ENCODE measurements around the gene LPP.
"Not testable (repeated sequence)": the region's sequence is repeated elsewhere in the genome, so short reads cannot be mapped to it uniquely, and the experiment has no call there.

LPP gene

DNA sequence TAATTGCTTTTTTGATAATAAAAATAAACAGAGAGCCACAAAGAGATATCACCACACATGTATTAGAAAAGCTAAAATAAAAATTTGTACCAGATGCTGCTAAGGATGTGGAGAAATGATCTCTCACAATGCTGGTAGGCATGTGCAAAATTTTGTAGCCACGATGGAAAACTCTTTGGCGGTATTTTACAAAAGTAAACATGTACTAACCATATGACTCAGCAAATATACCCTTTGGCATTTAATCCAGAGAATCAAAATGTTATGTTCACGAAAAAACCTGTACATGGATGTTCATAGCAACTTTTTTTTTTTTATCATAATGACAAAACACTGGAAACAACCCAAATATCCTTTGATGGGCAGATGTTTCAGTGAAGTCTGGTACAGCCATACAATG lies 261.2 kb downstream of the LPP start:
- no peak for DNase-seq

DNA sequence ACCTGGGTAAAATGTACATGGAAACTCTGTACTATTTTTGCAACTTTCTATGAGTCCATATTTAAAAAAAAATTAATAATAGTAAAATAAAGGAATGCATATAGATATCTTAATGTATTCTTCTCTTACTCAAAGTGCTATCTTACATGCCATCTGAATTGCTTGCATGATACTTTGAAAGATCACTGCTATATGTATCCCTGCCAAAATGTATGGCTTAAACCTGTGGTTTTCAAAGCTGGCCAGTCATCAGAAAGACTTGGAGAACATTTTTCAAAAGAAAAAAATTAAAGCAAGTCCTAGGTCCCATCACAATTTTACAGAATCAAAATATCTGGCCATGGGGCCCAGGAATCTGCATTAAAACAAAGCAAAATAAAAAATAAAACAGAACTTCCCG lies 262.1 kb downstream of the LPP start:
- no peak for DNase-seq

DNA sequence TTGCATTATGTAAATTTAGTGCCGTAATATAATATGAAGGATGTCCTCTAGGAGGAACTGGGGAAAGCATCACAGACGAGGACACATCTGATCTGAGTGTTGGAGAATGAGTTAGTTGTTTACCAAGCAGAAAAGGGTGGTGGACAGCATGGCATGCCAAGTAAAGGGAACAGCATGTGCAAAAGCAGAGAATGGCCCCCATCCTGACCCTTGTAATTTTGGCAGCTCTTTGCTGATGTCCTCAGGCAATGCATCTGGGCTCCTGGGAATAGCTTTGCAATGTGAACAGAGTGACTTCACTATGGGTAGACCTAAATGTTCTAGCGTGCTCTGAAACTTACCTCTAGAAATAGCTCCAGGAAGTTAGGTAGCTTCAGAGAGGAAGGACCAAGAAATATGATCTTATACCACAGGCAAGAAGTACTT lies 263.3 kb downstream of the LPP start:
- DNase-seq = no peak

DNA sequence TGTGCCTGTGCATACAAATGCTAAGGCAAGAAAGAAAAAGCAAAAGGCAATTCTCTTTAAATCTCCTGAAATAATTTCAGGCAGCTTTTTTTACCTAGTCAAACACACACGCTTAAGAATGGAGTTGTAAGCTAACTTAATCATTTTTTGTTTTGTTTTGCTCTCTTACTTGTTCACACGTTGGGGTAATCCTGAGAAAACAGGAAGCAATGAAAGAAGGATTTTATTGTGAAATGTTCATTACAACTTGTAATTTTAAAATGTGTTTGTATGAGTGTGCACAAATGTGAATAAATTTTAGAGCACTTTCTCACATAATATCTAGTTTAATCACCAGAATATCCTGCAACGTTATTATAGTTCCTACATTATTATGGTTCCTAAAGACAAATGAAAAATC lies 263.8 kb downstream of the LPP start:
- no peak for DNase-seq

DNA sequence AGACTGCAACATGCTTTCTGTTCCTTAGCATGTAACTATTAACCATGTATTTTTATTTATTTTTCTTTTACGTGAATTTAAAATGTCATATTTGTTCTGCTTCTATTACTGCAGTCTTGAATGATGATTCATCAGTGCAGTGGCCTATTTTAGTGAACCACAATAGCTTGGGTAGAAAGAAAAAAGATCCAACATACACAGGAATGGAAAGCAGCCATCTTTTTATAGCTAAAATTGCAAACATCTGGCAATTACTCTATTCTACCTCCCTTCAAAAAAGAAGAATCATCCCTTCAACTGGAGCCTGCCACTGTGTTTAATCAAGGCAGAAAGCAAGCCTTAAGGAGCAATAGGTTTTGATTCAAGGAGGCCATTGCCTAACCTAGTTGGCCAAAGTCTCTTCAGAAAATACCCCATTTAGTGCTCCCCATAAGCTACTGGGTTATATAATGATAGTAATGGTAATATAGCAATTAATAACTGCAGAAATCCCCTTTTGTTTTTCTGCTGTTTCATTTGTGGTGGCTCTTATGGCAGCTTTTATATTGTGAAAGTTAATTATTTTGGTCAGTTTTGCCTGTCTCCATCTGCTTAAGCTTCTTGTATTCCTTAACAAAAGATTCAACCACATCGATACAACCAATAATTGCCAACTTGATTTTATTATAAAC lies 267.3 kb downstream of the LPP start:
- DNase-seq = no peak

DNA sequence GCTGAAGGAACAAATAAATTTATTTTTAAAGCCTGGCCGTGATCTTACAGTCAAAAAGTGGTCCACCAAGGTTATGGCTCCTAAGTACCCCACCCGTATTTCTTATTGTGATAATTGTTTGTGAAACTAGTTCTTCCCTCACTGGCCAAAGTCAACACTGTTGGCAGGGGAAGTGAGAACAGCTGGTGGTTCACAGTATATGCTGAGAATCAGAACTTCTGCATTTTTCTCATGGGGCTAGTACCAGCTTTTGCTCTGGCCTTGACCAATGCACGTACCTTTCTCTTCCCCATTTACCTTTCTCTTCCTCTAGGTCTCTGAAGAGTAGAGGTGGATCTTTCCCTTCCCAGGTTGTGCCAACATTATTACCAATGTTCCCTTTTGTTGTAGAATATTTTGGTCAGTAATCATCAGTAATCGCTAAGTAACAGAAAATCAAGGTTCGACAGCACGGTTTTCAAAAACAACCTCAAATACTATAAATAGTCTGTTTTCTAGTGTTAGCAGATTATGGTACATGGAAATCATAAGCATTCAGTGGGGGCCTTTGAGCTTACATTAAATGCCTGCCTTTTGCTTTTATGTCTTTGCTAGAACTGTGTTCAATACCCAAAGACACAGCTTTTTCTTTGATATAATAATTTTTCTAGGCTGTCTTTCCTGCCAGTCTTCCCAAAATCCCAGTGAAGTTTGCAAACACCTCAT lies 268.0 kb downstream of the LPP start:
- no peak for DNase-seq

DNA sequence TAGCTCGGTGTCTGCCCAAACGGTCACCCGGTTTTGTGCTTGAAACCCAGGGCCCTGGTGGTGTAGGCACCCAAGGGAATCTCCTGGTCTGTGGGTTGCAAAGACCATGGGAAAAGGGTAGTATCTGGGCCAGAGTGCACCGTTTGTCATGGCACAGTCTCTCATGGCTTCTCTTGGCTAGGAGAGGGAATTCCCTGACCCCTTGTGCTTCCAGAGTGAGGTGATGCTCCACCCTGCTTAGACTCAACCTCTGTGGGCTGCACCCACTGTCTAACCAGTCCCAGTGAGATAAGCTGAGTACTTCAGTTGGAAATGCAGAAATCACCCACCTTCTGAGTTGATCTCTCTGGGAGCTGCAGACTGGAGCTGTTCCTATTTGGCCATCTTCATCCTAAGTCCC lies 274.0 kb downstream of the LPP start:
- not testable (repeated sequence) for DNase-seq

DNA sequence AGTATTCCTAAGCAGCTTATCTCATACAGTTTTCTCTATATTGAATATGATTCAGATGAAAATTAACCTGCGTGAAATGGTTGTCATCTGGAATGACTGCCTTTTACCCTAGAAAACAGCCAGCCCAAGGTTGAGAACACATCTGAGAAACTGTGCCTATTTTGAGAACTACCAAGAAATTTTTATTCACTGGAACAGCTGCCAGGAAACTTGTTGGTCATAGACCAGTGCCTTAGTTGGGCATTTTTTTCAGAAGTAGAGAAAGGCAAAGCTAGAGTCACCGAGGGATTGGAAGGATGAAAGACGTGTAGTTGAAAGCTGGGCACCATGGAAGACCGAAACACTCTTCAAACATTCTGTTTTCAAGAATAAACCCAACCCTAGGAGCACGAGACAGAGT lies 277.1 kb downstream of the LPP start:
- no peak for DNase-seq

DNA sequence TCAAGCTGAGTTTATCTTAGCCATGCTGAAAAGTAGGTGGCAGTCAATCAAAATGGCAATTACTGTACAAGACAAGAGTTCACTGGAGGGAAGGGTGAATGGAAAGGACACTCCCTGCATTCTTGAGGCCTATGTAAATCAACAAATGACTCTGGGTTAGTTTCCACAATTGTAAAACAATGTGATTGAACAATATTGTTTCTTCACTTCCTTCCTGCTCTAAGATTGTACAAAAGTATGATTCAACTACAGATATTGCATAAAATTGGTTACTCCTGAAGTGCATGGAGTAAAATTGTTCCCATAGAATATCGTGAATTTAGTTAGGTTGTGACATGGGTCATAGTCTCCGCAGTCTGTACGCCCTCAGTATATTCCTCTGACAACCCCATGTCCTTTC lies 277.6 kb downstream of the LPP start:
- no peak for DNase-seq

DNA sequence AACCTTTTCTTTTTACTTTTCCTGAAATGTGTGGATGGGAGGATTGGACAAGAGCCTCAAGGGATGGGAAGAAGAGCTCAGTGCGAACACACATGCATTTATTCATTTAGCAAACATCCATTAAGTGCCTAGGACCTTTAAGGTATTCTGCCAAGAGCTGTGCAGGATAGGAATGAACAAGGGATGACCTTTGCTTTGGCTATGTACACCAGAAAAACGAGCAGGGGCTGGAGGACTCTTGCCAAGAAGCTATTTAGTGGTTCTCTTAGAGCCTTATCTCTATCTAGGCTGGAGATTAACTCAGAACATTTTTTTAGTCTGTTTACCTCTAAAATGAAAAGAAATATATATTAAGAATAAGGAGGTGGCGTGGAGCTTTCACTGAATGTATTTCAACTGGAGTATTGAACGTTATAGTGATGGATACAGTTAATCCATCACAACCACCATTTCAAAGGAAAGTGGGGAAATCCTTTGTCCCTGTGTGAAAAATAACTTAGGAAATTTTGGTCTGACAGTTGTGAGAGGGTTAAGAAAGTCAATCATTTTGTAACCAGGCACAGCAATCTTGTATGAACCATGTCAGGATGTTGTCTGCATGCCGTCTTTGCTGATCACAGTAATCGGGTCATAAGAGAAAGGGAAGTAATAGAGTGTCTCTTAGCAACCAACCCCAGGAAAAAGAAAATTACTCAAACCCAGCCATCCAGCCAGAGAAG lies 279.0 kb downstream of the LPP start:
- DNase-seq = no peak

DNA sequence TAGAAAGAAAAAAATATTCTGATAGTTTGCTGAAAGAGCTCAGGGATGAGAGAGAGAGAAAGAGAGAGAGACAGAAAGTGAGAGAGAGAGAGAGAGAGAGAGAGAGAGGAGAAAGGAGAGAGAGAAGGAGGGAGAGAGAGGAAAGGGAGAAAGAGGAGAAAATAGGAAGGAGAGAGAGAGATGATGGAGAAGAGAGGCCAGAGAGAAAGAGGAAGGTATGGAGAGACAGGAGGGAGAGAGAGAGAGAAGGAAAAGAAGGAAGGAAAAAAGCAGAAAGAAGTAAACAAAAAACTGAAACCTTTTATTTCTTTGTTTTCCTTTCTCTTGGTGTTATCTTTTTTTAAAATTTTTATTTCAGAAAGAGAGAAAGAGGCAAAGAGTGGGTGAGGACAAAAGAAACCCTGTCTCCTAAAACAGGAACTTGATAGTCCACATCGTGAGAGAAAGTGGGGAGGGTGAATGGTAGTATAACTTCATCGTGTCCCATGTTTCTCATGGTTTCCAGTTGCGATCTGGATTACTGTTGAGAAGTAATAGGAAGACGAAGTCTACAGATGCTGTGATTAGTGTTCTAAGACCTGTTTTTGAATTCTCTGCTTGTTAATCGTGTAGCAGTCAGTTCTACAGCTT lies 279.7 kb downstream of the LPP start:
- DNase-seq = no peak

DNA sequence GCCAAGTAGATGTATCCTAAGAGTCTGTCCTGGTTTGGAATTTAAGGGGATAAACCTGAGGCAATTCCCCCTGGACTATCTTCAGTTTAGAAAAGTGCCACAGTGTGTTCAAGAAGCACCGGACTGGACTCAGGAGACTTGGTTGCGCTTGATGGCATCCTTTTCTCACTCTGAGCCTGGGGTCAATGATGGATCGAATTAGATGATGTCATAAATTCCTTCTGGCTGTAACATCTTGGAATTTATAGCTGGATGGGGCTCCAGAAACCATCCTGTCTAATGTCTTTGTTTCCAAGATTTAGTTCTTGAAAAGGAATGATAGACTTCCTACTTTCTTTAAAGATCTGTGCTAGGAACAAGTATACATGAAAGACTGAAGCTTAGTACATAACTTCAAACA lies 280.6 kb downstream of the LPP start:
- no peak for DNase-seq

DNA sequence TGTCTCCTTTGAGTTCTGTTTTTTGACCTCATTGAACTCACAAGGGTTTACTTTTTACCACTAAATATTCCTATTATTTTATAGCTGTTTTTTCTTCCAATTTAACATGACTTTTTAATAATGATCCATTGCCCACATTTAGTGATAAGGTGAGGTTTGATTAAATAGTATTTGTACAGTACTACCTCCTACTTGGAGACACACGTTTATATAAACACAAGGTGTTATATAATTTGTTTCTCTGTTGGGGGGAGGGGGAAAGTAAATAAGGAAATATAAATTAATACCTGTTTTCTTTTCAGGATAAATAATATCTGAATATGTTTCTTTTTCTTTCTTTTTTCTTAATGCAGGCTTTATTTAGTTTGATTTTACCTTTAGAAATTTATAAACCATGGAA lies 281.3 kb downstream of the LPP start:
- DNase-seq = no peak

DNA sequence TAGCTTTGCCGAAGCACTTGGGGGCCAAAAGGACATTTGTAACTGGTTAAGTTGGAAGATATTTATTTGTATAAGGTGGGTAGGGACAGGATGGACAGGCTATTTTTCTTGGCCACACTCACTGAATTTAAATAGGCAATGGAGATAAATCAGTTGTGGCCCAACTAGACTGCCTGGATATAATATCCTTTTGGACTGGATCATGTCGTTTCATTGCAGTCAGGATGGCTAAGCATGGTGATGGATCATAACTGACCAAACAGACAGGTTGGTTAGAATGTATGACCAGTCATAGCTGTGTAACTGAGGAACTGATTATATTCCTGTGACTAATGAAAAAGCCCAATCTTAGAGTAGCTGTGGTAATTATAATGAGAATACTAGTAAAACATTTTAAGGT lies 284.0 kb downstream of the LPP start:
- no peak for DNase-seq

DNA sequence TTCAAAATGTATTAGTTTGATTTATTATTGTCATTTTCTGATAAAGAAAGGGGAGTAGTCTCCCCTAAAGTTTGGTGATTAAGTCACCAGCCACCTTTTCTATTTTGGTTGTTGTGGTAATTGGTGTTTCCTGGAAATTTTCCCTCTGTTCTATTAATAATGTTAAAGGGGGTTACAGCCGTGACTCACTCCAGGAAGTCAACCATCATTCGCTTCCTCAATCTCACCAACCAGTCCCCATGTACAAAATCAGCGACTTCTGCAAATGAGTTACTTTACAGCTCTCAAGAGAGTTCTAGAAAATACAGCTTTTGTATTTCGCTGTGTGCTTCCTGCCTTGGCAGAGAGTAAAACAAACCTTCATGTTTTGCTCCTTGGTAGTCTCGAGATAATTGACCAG lies 285.1 kb downstream of the LPP start:
- DNase-seq = peak; percentile 1

DNA sequence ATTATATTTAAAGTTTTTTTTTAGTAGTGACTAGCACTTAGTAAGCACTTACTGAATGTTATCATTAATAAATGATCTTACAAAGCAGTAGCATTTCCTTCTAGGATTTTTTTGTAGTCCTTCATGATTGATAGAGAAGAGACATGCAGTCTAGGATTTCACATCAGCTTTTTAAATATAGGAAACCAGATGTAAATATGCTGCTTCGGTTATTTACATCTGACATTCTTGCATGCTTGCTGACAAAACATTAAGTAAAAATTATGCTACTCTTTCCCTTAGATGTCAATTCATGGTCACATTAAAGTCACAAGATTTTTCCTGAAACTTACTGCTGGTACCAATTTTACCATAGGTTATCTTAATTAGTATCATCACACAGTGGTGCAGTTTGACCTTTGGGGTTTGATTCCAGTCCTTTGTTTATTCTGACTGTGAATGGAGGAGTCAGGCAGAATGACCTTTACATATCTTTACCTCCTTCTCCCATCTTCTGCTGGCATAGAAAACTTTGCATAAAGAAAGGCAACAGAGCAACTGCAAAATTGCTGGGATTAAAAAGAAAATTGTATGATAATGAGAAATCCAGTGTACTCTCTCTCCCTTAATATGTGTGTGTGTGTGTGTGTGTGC lies 286.5 kb downstream of the LPP start:
- DNase-seq = no peak

DNA sequence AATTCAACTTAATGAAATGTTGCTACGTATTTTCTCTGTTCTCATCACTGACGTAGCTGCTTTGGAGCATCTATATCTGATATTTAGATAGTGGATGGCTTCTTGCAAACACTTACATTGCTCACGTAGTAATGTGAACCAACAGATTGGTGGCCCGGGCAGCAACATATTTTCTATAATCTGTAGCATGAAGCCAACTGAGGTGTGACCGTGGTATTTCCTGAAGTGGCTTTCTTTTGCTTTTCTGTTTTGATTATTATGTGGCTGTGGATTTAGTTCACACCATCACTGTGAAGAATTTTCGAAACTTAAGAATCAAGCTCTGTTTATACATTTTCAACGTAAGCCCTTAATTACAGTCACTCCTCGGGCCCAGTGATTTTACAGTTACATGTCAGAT lies 288.5 kb downstream of the LPP start:
- no peak for DNase-seq

DNA sequence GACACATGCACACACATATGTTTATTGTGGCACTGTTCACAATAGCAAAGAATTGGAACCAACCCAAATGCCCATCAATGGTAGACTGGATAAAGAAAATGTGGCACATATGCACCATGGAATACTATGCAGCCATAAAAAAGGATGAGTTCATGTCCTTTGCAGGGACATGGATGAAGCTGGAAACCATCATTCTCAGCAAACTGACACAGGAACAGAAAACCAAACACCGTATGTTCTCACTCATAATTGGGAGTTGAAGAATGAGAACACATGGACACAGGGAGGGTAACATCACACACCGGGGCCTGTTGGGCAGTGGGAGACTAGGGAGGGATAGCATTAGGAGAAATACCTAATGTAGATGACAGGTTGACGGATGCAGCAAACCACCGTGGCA lies 291.2 kb downstream of the LPP start:
- not testable (repeated sequence) for DNase-seq

DNA sequence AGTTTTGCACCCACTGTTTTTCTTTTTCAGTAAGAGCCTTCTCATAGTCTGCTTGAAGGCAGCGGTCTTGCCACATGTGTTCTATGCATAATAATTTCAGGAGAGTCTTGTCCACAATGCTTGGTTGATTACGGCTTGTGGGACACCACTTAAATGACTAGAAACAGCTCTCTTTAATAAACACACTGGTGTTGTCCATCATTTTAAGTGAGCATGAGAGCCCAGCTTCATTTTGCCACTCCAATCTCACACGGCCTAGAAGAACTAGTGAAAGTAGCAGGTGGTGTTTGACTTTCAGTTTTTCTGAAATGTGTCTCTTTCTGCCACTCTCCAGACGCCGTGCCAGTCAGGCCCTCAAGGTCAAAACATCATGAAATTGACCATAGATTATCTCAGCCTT lies 292.1 kb downstream of the LPP start:
- DNase-seq = no peak

DNA sequence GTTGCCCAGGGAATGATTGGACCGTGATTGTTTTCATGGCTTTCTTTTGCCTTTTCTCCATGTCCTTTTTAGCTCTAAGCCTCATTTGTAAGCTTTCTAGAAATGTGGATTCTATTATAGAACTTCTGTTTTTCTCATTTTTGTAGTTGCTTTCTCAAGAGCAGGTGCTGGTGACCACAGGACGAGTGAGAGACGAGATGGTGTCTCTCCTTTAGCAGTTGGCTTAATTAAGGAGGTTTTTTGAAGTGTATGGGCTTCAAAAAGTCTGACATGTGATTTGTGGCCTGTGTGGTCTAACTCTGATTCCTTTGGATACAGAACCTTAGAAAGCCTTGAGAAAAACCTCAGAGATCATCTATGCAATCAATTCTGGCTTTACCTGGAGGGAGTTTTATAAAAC lies 292.8 kb downstream of the LPP start:
- no peak for DNase-seq

DNA sequence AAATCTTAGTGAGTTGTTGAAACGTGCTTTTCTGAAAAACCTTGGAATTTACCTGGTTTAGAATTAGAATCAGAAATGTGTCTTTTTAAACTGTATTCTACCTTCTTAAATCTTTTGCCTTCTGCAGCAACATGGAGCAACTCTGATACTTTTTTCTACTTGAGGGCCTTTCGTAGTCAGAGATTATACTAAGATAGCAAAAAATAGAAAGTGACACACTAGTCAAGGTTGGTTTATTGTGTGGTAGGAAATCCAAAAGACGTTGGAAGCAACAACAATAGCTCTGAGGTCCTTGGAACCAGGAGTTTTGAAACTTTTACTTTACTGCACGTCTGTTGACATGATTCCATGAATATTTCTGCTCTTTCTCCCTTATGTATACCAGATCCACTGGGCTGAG lies 294.9 kb downstream of the LPP start:
- DNase-seq = no peak

DNA sequence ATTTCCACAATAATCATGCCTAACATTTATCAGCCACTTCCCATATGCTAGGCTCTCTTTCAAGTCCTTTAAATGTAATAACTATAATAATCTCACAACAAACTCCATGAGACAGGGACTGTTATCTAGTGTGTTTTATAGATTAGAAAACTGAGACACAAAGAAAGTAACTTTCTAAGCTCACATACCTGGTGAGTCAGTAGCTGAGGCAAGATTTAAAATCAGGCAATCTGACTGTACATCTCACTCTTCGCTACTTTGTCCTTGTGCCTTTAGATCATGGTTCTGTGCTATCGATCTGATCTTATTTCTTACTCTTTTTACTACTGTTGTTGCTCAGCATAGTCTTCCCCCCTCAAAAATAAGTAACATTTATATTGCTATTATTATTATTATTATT lies 295.5 kb downstream of the LPP start:
- DNase-seq = no peak

DNA sequence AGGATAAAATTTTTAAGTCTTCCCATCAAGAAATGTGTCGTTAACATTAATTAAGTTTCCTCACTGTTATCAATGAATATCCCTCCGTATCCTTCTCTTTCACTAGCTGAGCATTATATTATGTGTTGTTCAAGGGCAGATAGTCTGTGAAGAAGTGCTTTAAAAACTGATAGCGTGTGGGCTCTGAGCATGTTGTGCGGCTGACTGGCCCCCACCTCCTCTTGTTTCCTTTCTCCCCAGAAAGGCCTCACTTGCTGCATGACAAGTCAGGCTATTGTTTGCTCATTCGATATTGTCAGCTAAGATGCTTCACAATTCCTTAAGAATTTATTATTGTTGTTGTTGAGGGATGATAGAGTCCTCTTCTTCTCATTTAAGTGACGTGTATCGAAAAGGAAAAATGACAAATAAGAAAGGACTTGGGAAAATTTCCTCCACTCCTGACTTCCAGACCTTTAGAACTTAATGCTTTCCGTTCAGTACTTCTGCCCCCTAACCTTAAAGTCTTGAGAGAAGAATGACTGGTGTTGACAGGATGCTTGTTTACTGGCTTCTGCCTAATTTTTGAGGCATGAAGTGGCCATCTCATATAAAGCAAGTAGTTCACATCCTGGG lies 298.3 kb downstream of the LPP start:
- no peak for DNase-seq

Data from stimulated activated naive CD4-positive, alpha-beta T cell treated with Interleukin-2 at 50 U/mL for 16 hours (primary cell).